Upper lobe of left lung (tissue), 6 donors: ENCODE measurements around the gene PDGFC. TPM values are rescaled to one million over a fixed set of nuclear protein-coding genes. Genes with fewer than 3 reads are reported as not detected.

Experiments used
- ATAC-seq, 2 donors: fragments of 200-7000 bp; cut with Tn5 transposase; one replicate each; pipeline ENCODE4 v1.9.1; 2022; ENCODE audit warnings: mild to moderate bottlenecking in 2 of 2, moderate library complexity in 2 of 2; ENCODE audit not compliant: low FRiP score in 2 of 2
- DNase-seq, 2 donors: peaks; one replicate each; pipeline ENCODE4 v3.0.0-alpha.2; 2019 to 2020
- H3K27ac ChIP-seq, 4 donors: fragments of 200-600 bp; sonication (generic); one replicate each; pipeline ENCODE4 v1.5.1; 2016 to 2019
- H3K27me3 ChIP-seq, 4 donors: fragments of 200-600 bp; sonication (generic); one replicate each; pipeline ENCODE4 v1.5.1; 2017 to 2019
- H3K36me3 ChIP-seq, 4 donors: fragments of 200-600 bp; sonication (generic); one replicate each; pipeline ENCODE4 v1.5.1; 2016 to 2019
- H3K4me1 ChIP-seq, 4 donors: fragments of 200-600 bp; sonication (generic); one replicate each; pipeline ENCODE4 v1.5.1; 2018 to 2019
- H3K4me3 ChIP-seq, 4 donors: fragments of 200-600 bp; sonication (generic); one replicate each; pipeline ENCODE4 v1.5.1; 2017 to 2019; ENCODE audit warnings: mild to moderate bottlenecking in 2 of 4, moderate library complexity in 1 of 4
- H3K9me3 ChIP-seq, 4 donors: fragments of 200-600 bp; sonication (generic); one replicate each; pipeline ENCODE4 v1.5.1; 2018 to 2019
- EP300 ChIP-seq, 4 donors: sonication (generic); formaldehyde crosslinking; IDR thresholded peaks; one replicate each; pipeline ENCODE4 v1.5.1; 2017; ENCODE audit warnings: antibody characterized with exemption in 4 of 4, control low read depth in 2 of 4
- POLR2A ChIP-seq, 4 donors: fragments of 450-650 bp; IDR thresholded peaks; one replicate each; pipeline ENCODE4 v1.5.1; 2016 to 2017; ENCODE audit warnings: antibody characterized with exemption in 4 of 4, mild to moderate bottlenecking in 2 of 4
- POLR2AphosphoS5 ChIP-seq, 2 donors: sonication (generic); formaldehyde crosslinking; IDR thresholded peaks; one replicate each; pipeline ENCODE4 v1.5.1; 2017; ENCODE audit warnings: antibody characterized with exemption in 2 of 2
- WGBS, 2 donors: methylation state at CpG; one replicate each; pipeline ENCODE4 v1.1.5; 2017 to 2018; 5-methylcytosine and 5-hydroxymethylcytosine counted together
- total RNA-seq, 6 donors: library from RNA; depleted of rRNA in 4 of 6; stranded (reverse); fragments of >200 nt in 4 of 6; gene quantifications; one replicate each; pipeline versions ENCODE4 v1.1.0 to v1.2.1, GENCODE V29; 2016 to 2021
- TF ChIP-seq, protein P1 (sequence below), 6 experiments: fragments of 450-650 bp in 4 of 6; fragments of 200-600 bp in 2 of 6; sonication (generic) in 2 of 6; IDR thresholded peaks; one replicate each; pipeline ENCODE4 v1.5.1; 2016 to 2019; ENCODE audit warnings: antibody characterized with exemption in 6 of 6
- donor health status: DM: no; HTN: no; CAD: no; lungs with moderate emphysema.
- donor health status: DM: no; HTN: yes; CAD: no; lungs with severe emphysema.

The PDGFC gene
- total RNA-seq, 6 donors from 2014 or later: 14.4 to 39.9 (median 28.5) TPM

- Histone ChIP-seq H3K9me3 (no peaks in the 10 kb centered on the region), H3K4me1 (peaks cover 0 to 15% (median 8%) of the 10 kb centered on the region in 4 donors), H3K27me3 (no peaks in the 10 kb centered on the region), H3K27ac (peak overlapping the region in 1 of 4 donors; percentile 11), H3K36me3 (no peaks in the 10 kb centered on the region), H3K4me3 (no peak overlapping the region)
- no peak for TF ChIP-seq POLR2AphosphoS5 (IDR thresholded peaks at IDR 0.05)
- TF ChIP-seq, protein P1, sequence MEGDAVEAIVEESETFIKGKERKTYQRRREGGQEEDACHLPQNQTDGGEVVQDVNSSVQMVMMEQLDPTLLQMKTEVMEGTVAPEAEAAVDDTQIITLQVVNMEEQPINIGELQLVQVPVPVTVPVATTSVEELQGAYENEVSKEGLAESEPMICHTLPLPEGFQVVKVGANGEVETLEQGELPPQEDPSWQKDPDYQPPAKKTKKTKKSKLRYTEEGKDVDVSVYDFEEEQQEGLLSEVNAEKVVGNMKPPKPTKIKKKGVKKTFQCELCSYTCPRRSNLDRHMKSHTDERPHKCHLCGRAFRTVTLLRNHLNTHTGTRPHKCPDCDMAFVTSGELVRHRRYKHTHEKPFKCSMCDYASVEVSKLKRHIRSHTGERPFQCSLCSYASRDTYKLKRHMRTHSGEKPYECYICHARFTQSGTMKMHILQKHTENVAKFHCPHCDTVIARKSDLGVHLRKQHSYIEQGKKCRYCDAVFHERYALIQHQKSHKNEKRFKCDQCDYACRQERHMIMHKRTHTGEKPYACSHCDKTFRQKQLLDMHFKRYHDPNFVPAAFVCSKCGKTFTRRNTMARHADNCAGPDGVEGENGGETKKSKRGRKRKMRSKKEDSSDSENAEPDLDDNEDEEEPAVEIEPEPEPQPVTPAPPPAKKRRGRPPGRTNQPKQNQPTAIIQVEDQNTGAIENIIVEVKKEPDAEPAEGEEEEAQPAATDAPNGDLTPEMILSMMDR (IDR thresholded peaks at IDR 0.05): no peak
- TF ChIP-seq EP300 (IDR thresholded peaks at IDR 0.05): no peak
- no peak for TF ChIP-seq POLR2A (IDR thresholded peaks at IDR 0.05)
- no peak for ATAC-seq
- WGBS, 2 donors: 83 to 85% methylated on average over 5 of the region's 5 CpGs
- no peak for DNase-seq
Observed at GRCh38 chr4:156950090-156950489, 21.5 kb downstream of the PDGFC start.

- no peak for DNase-seq
- TF ChIP-seq POLR2A (IDR thresholded peaks at IDR 0.05) (no peak), EP300 (IDR thresholded peaks at IDR 0.05) (no peak), POLR2AphosphoS5 (IDR thresholded peaks at IDR 0.05) (no peak)
- TF ChIP-seq, protein P1 (IDR thresholded peaks at IDR 0.05): no peak
- ATAC-seq: peak; percentile 74 to 90
- peaks cover 0 to 15% (median 8%) of the 10 kb centered on the region in 4 donors for H3K4me1 ChIP-seq
- no peaks in the 10 kb centered on the region for H3K9me3 ChIP-seq
- no peaks in the 10 kb centered on the region for H3K27me3 ChIP-seq
- WGBS, 2 donors: 27 to 43% methylated on average over 2 of the region's 2 CpGs
- H3K4me3 ChIP-seq: no peak overlapping the region
- H3K27ac ChIP-seq: peak overlapping the region in 1 of 4 donors; percentile 28
- no peaks in the 10 kb centered on the region for H3K36me3 ChIP-seq
Observed at GRCh38 chr4:156949373-156949814, 22.2 kb downstream of the PDGFC start.

GRCh38 chr4:156948738-156949137 lies 22.9 kb downstream of the PDGFC start:
- Histone ChIP-seq H3K27me3 (no peaks in the 10 kb centered on the region), H3K36me3 (no peaks in the 10 kb centered on the region), H3K4me3 (no peak overlapping the region), H3K27ac (peak overlapping the region in 1 of 4 donors; percentile 28), H3K4me1 (peaks cover 0 to 15% (median 9%) of the 10 kb centered on the region in 4 donors), H3K9me3 (no peaks in the 10 kb centered on the region)
- DNase-seq (no peak), ATAC-seq (no peak)
- WGBS, 2 donors: 69 to 76% methylated on average over 3 of the region's 3 CpGs
- TF ChIP-seq POLR2A (IDR thresholded peaks at IDR 0.05): no peak
- TF ChIP-seq, protein P1 (IDR thresholded peaks at IDR 0.05): no peak
- TF ChIP-seq POLR2AphosphoS5 (IDR thresholded peaks at IDR 0.05): no peak
- no peak for TF ChIP-seq EP300 (IDR thresholded peaks at IDR 0.05)

DNA sequence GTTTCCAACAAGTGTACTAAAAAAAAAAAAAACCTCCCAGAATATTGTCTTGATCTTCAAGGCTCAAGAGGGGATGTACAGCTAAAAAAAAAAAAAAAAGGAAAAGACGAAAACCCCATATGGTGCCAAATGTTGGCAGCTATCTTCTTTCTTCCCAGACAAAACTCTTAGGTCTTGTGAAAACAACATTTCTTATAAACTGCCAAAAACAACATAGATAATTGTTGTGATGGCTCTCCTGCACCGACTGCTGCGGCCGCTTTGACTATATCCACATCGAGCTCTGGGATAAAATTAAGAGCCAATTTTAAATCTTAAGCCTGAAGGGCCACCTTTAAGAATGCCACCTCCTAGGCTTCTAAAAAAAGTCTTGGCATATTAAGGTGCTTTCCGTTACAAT lies 23.5 kb downstream of the PDGFC start:
- H3K4me1 ChIP-seq: peaks cover 0 to 15% (median 12%) of the 10 kb centered on the region in 4 donors
- ATAC-seq (no peak), DNase-seq (no peak)
- H3K27me3 ChIP-seq: no peaks in the 10 kb centered on the region
- no peak for TF ChIP-seq POLR2AphosphoS5 (IDR thresholded peaks at IDR 0.05)
- no peak overlapping the region for H3K27ac ChIP-seq
- no peak overlapping the region for H3K4me3 ChIP-seq
- WGBS, 2 donors: 56 to 70% methylated on average over 6 of the region's 6 CpGs
- no peaks in the 10 kb centered on the region for H3K9me3 ChIP-seq
- H3K36me3 ChIP-seq: no peaks in the 10 kb centered on the region

- no peak overlapping the region for H3K4me3 ChIP-seq
- no peaks in the 10 kb centered on the region for H3K27me3 ChIP-seq
- no peaks in the 10 kb centered on the region for H3K36me3 ChIP-seq
- peak overlapping the region in 2 of 4 donors; percentile 25 to 31 for H3K27ac ChIP-seq
- peak in 1 of 2 donors; percentile 40 for DNase-seq
- ATAC-seq: peak; percentile 63 to 92
- H3K9me3 ChIP-seq: no peaks in the 10 kb centered on the region
- WGBS, 2 donors: 57 to 63% methylated on average over 5 of the region's 5 CpGs
- H3K4me1 ChIP-seq: peaks cover 2 to 21% (median 13%) of the 10 kb centered on the region in 4 donors
- TF ChIP-seq, protein P1 (IDR thresholded peaks at IDR 0.05): no peak
- no peak for TF ChIP-seq EP300 (IDR thresholded peaks at IDR 0.05)
- TF ChIP-seq POLR2A (IDR thresholded peaks at IDR 0.05): no peak
- TF ChIP-seq POLR2AphosphoS5 (IDR thresholded peaks at IDR 0.05): no peak
Observed at GRCh38 chr4:156946516-156947424, 24.8 kb downstream of the PDGFC start.
